ENCODE data around the gene FCN2.

DNA sequence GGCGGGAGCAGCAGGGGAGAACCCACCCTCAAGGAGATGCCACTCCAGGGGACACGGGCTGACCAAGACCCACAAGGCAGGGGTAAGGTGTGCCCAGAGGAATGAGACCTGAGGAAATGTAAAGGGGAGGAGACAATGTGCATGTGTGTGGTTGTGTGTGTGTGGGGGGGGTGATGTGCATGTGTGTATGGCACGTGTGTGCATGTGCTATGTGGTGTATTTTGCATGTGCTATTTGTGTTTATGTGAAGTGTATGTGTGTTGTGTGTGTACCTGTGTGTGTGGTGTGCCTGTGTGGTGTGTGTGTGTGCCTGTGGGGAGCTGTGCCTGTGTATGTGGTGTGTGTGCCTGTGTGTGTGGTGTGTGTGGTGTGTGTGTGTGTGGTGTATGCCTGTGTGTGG, 33.5 kb upstream of the FCN2 start:
- TF ChIP-seq, protein P1, sequence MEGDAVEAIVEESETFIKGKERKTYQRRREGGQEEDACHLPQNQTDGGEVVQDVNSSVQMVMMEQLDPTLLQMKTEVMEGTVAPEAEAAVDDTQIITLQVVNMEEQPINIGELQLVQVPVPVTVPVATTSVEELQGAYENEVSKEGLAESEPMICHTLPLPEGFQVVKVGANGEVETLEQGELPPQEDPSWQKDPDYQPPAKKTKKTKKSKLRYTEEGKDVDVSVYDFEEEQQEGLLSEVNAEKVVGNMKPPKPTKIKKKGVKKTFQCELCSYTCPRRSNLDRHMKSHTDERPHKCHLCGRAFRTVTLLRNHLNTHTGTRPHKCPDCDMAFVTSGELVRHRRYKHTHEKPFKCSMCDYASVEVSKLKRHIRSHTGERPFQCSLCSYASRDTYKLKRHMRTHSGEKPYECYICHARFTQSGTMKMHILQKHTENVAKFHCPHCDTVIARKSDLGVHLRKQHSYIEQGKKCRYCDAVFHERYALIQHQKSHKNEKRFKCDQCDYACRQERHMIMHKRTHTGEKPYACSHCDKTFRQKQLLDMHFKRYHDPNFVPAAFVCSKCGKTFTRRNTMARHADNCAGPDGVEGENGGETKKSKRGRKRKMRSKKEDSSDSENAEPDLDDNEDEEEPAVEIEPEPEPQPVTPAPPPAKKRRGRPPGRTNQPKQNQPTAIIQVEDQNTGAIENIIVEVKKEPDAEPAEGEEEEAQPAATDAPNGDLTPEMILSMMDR (conservative IDR thresholded peaks at IDR 0.05 in 1 of 2, IDR thresholded peaks at IDR 0.05 in 1 of 2; ENCODE audit: extremely low read depth in 1 of 2, insufficient read depth in 1 of 2, low read depth in 1 of 2, low read length in 2 of 2), result no peak
- TF ChIP-seq EZH2 (IDR thresholded peaks at IDR 0.05; ENCODE audit: borderline replicate concordance, low read length), result no peak

Measured in mammary epithelial cell (primary cell).